H1 (cell line): ENCODE measurements around the gene SPATA19. TPM values are rescaled to one million over a fixed set of nuclear protein-coding genes. Genes with fewer than 3 reads are reported as not detected.

Experiments
- CTCF ChIA-PET: fragments of 300-600 bp; sonication (Branson Sonifier 250); formaldehyde crosslinking; loops from one replicate; lab custom pipeline; 2021; ENCODE audit not compliant: partially characterized antibody; lab: Charles Lee
- POLR2A ChIA-PET: fragments of 300-600 bp; sonication (Branson Sonifier 250); formaldehyde crosslinking; loops from one replicate; lab custom pipeline; 2021; ENCODE audit warnings: inconsistent platforms; ENCODE audit not compliant: partially characterized antibody; lab: Charles Lee
- DNase-seq, 2 experiments: peaks; one replicate each; pipeline versions ENCODE4 v3.0.0 to v3.0.0-alpha.2; 2010 to 2022; ENCODE audit warnings: low spot score in 2 of 2, low read depth in 1 of 2, mixed read lengths in 1 of 2
- FAIRE-seq: peaks from 2 replicates; lab custom pipeline; 2011; peaks lifted over from hg19 to GRCh38; lab: Jason Lieb, UNC
- H2AFZ ChIP-seq: 2 replicates; pipeline ENCODE4 v1.8.1; 2012; ENCODE audit warnings: low read length, inconsistent platforms
- H2AK5ac ChIP-seq: 2 replicates; pipeline ENCODE4 v1.6.1; 2013; ENCODE audit warnings: low read depth, low read length
- H2BK120ac ChIP-seq: replicated peaks from 2 replicates; pipeline ENCODE3; 2013; ENCODE audit warnings: low read depth, low read length, inconsistent platforms
- H2BK12ac ChIP-seq: 2 replicates; pipeline ENCODE4 v1.6.1; 2013; ENCODE audit warnings: low read depth, low read length
- H2BK15ac ChIP-seq: 2 replicates; pipeline ENCODE4 v1.6.1; 2013; ENCODE audit warnings: low read length
- H2BK20ac ChIP-seq: 2 replicates; pipeline ENCODE4 v1.6.1; 2013; ENCODE audit warnings: low read length
- H2BK5ac ChIP-seq: 2 replicates; pipeline ENCODE4 v1.6.1; 2013; ENCODE audit warnings: low read depth, low read length
- H3K14ac ChIP-seq: 2 replicates; pipeline ENCODE4 v1.6.1; 2013; ENCODE audit warnings: inconsistent platforms; ENCODE audit not compliant: insufficient read length
- H3K18ac ChIP-seq: 2 replicates; pipeline ENCODE4 v1.6.1; 2013; ENCODE audit warnings: low read length; ENCODE audit errors: extremely low read depth
- H3K23ac ChIP-seq: 2 replicates; pipeline ENCODE4 v1.6.1; 2013; ENCODE audit warnings: inconsistent platforms; ENCODE audit not compliant: insufficient read length
- H3K23me2 ChIP-seq: 2 replicates; pipeline ENCODE4 v1.6.1; 2013; ENCODE audit warnings: low read depth, low read length
- H3K27ac ChIP-seq: 2 replicates; pipeline ENCODE4 v1.6.1; 2011; ENCODE audit warnings: low read depth, low read length, inconsistent platforms
- H3K27me3 ChIP-seq, 4 experiments: replicated peaks in 1 of 4; 1 replicate in 1 of 4; 2 replicates in 3 of 4; pipeline versions ENCODE4 v1.6.1 to v1.8.1; 2011 to 2013; ENCODE audit warnings: low read length in 3 of 4, mild to moderate bottlenecking in 3 of 4, inconsistent platforms in 2 of 4, mixed read lengths in 2 of 4, moderate library complexity in 1 of 4; ENCODE audit not compliant: control insufficient read depth in 3 of 4, insufficient read depth in 3 of 4; ENCODE audit errors: extremely low read depth in 1 of 4
- H3K36me3 ChIP-seq, 4 experiments: 2 replicates each; pipeline versions ENCODE4 v1.6.1 to v1.8.1; 2011 to 2013; ENCODE audit warnings: mild to moderate bottlenecking in 4 of 4, low read length in 3 of 4, moderate library complexity in 2 of 4, control low read depth in 1 of 4, inconsistent platforms in 1 of 4; ENCODE audit not compliant: insufficient read depth in 4 of 4, control insufficient read depth in 2 of 4
- H3K4ac ChIP-seq: replicated peaks from 2 replicates; pipeline ENCODE3; 2013; ENCODE audit warnings: low read length, low read depth, mixed read lengths, inconsistent platforms; ENCODE audit not compliant: insufficient read length
- H3K4me1 ChIP-seq, 4 experiments: replicated peaks in 1 of 4; 1 replicate in 1 of 4; 2 replicates in 3 of 4; pipeline versions ENCODE4 v1.6.1 to v1.8.1; 2011 to 2013; ENCODE audit warnings: low read length in 3 of 4, inconsistent platforms in 2 of 4, mixed read lengths in 1 of 4; ENCODE audit not compliant: insufficient read depth in 4 of 4, control insufficient read depth in 3 of 4
- H3K4me2 ChIP-seq, 2 experiments: 2 replicates each; pipeline versions ENCODE4 v1.6.1 to v1.8.1; 2011 to 2013; ENCODE audit warnings: low read depth in 2 of 2, low read length in 2 of 2, control low read depth in 1 of 2, inconsistent platforms in 1 of 2, mild to moderate bottlenecking in 1 of 2; ENCODE audit not compliant: insufficient read depth in 1 of 2
- H3K4me3 ChIP-seq, 4 experiments: fragments of 200-600, 300-600 bp in 1 of 4; sonication (generic), shearing (Covaris generic), sonication (Bioruptor Twin) in 1 of 4; 2 replicates each; pipeline versions ENCODE4 v1.5.1 to v1.8.1; 2011 to 2016; ENCODE audit warnings: low read length in 4 of 4, low read depth in 3 of 4, control low read depth in 2 of 4, inconsistent platforms in 2 of 4, mild to moderate bottlenecking in 2 of 4, mixed read lengths in 1 of 4, moderate library complexity in 1 of 4; ENCODE audit not compliant: insufficient read depth in 2 of 4; ENCODE audit errors: extremely low read depth in 1 of 4
- H3K56ac ChIP-seq: replicated peaks from 2 replicates; pipeline ENCODE3; 2013; ENCODE audit warnings: low read depth, mild to moderate bottlenecking, mixed read lengths, low read length, inconsistent platforms; ENCODE audit not compliant: insufficient read length
- H3K79me1 ChIP-seq: 2 replicates; pipeline ENCODE4 v1.6.1; 2013; ENCODE audit warnings: low read depth, low read length, control low read depth
- H3K79me2 ChIP-seq, 2 experiments: 2 replicates each; pipeline versions ENCODE4 v1.6.1 to v1.8.1; 2012 to 2013; ENCODE audit warnings: low read length in 2 of 2, mild to moderate bottlenecking in 2 of 2, inconsistent platforms in 1 of 2; ENCODE audit not compliant: insufficient read depth in 2 of 2, control insufficient read depth in 1 of 2
- H3K9ac ChIP-seq, 4 experiments: replicated peaks in 1 of 4; 1 replicate in 1 of 4; 2 replicates in 3 of 4; pipeline versions ENCODE4 v1.6.1 to v1.8.1; 2011 to 2013; ENCODE audit warnings: low read depth in 3 of 4, low read length in 3 of 4, control low read depth in 2 of 4, mild to moderate bottlenecking in 2 of 4, moderate library complexity in 2 of 4, inconsistent platforms in 1 of 4; ENCODE audit errors: extremely low read depth in 1 of 4
- H3K9me3 ChIP-seq, 2 experiments: 2 replicates each; pipeline versions ENCODE4 v1.6.1 to v1.8.1; 2012 to 2013; ENCODE audit warnings: mild to moderate bottlenecking in 2 of 2, moderate library complexity in 2 of 2, control low read depth in 1 of 2, inconsistent platforms in 1 of 2, low read depth in 1 of 2, low read length in 1 of 2, mixed read lengths in 1 of 2; ENCODE audit not compliant: insufficient read depth in 2 of 2
- H4K20me1 ChIP-seq, 2 experiments: replicated peaks in 1 of 2; 2 replicates each; pipeline versions ENCODE3 to v1.8.1; 2011 to 2013; ENCODE audit warnings: inconsistent platforms in 2 of 2, low read length in 2 of 2, mild to moderate bottlenecking in 1 of 2; ENCODE audit not compliant: insufficient read depth in 2 of 2, control insufficient read depth in 1 of 2
- H4K5ac ChIP-seq: 2 replicates; pipeline ENCODE4 v1.6.1; 2013; ENCODE audit warnings: low read length, low read depth, mixed read lengths, inconsistent platforms; ENCODE audit not compliant: insufficient read length
- H4K8ac ChIP-seq: 2 replicates; pipeline ENCODE4 v1.8.0; 2013; ENCODE audit warnings: mild to moderate bottlenecking, moderate library complexity, low read length, inconsistent platforms; ENCODE audit not compliant: insufficient read depth; ENCODE audit errors: extremely low read depth
- H4K91ac ChIP-seq: replicated peaks from 2 replicates; pipeline ENCODE3; 2013; ENCODE audit warnings: low read length, mixed read lengths, inconsistent platforms; ENCODE audit not compliant: insufficient read length
- EP300 ChIP-seq, 2 experiments: IDR thresholded peaks; 1 replicate in 1 of 2; 2 replicates in 1 of 2; pipeline ENCODE4 v1.6.1; 2011 to 2012; ENCODE audit warnings: low read depth in 2 of 2, low read length in 2 of 2, mild to moderate bottlenecking in 2 of 2, borderline replicate concordance in 1 of 2, inconsistent platforms in 1 of 2, moderate library complexity in 1 of 2
- FOSL1 ChIP-seq: IDR thresholded peaks from 2 replicates; pipeline ENCODE4 v1.6.1; 2011; ENCODE audit warnings: mild to moderate bottlenecking, low read depth, low read length, moderate library complexity; ENCODE audit not compliant: insufficient read depth
- GABPA ChIP-seq: IDR thresholded peaks from 2 replicates; pipeline ENCODE4 v1.6.1; 2011; ENCODE audit warnings: mild to moderate bottlenecking, low read length, moderate library complexity, borderline replicate concordance; ENCODE audit not compliant: insufficient read depth
- HDAC6 ChIP-seq: IDR thresholded peaks from one replicate; pipeline ENCODE4 v1.7.1; 2012; ENCODE audit warnings: low read depth, mild to moderate bottlenecking, inconsistent platforms, low read length, moderate library complexity
- JUN ChIP-seq: IDR thresholded peaks from 2 replicates; pipeline ENCODE4 v1.6.1; 2011; ENCODE audit warnings: low read depth, mild to moderate bottlenecking, improper control_type of control experiment, low read length
- KDM4A ChIP-seq: IDR thresholded peaks from one replicate; pipeline ENCODE4 v1.7.1; 2012; ENCODE audit warnings: low read depth, mild to moderate bottlenecking, moderate library complexity, low read length, inconsistent platforms; ENCODE audit not compliant: severe bottlenecking
- PHF8 ChIP-seq: fragments of 200-600 bp; sonication (generic); conservative IDR thresholded peaks from 2 replicates; pipeline ENCODE4 v1.7.1; 2012; ENCODE audit warnings: low read depth, mild to moderate bottlenecking, inconsistent platforms, low read length, moderate library complexity
- POLR2A ChIP-seq, 2 experiments: IDR thresholded peaks; 1 replicate in 1 of 2; 2 replicates in 1 of 2; pipeline ENCODE4 v1.6.1; 2011; ENCODE audit warnings: low read depth in 2 of 2, low read length in 2 of 2, mild to moderate bottlenecking in 2 of 2; ENCODE audit errors: control extremely low read depth in 1 of 2
- SIX5 ChIP-seq: IDR thresholded peaks from 2 replicates; pipeline ENCODE4 v1.6.1; 2011; ENCODE audit warnings: mild to moderate bottlenecking, low read depth, low read length
- SP4 ChIP-seq: IDR thresholded peaks from 2 replicates; pipeline ENCODE4 v1.6.1; 2012; ENCODE audit warnings: low read length, inconsistent platforms
- SRF ChIP-seq: IDR thresholded peaks from 2 replicates; pipeline ENCODE4 v1.6.1; 2011; ENCODE audit warnings: mild to moderate bottlenecking, low read depth, low read length, moderate library complexity
- TAF1 ChIP-seq: IDR thresholded peaks from 2 replicates; pipeline ENCODE4 v1.6.1; 2011; ENCODE audit warnings: mild to moderate bottlenecking, low read depth, low read length
- TEAD4 ChIP-seq: IDR thresholded peaks from 2 replicates; pipeline ENCODE4 v1.6.1; 2012; ENCODE audit warnings: low read depth, low read length, inconsistent platforms, mixed read lengths
- WGBS, 2 experiments: shearing (Covaris generic) in 1 of 2; methylation state at CpG; one replicate each; pipeline versions ENCODE4 v1.1.6 to v1.1.7; 2013 to 2015; ENCODE audit warnings: low lambda C conversion rate in 2 of 2, mixed read lengths in 2 of 2, inconsistent platforms in 1 of 2, low coverage in 1 of 2, missing lambda C conversion rate in 1 of 2; ENCODE audit not compliant: insufficient replicate concordance in 2 of 2, insufficient coverage in 1 of 2, insufficient read length in 1 of 2; ENCODE audit errors: extremely low coverage in 1 of 2, missing lambda C conversion rate in 1 of 2; 5-methylcytosine and 5-hydroxymethylcytosine counted together
- polyA plus RNA-seq, 7 experiments: library from polyadenylated mRNA; depleted of rRNA in 3 of 7; stranded (reverse) in 5 of 7; unstranded in 2 of 7; fragments of >200 nt in 5 of 7; fragments of 200-250 nt in 2 of 7; gene quantifications; 1 replicate in 5 of 7; 2 replicates in 1 of 7; 4 replicates in 1 of 7; pipeline versions ENCODE4 v1.2.1 to v1.2.3, GENCODE V29; 2011 to 2013; ENCODE audit warnings: missing spikeins in 2 of 7, mixed read lengths in 2 of 7
- total RNA-seq: library from RNA; stranded (reverse); fragmentation: NEBNext Ultra II Directional; extraction: Animal tissue kit (Norgen Biotek cat#: 25700); gene quantifications from 2 replicates; pipeline ENCODE4 v1.2.1, GENCODE V29; 2021
- TF ChIP-seq, protein P1 (sequence below): IDR thresholded peaks from 2 replicates; pipeline ENCODE4 v1.6.1; 2011; ENCODE audit warnings: low read depth, mild to moderate bottlenecking, low read length; ENCODE audit not compliant: insufficient read depth

SPATA19 gene
- total and polyA plus RNA-seq, 2 of the 8 experiments (the other 6 are each of a cell fraction or from before 2014, with no cell fraction given) = not detected

- WGBS, 2 experiments = 91% methylated on average over 10 of the region's 10 CpGs; no CpG with 5 or more reads in 1 of the 2 experiments
- CTCF ChIA-PET = interaction anchor here (1.2 kb wide), 1 partner anchor 243 kb away, joined by 3 read pairs; no protein-coding TSS in a partner anchor
- POLR2A ChIA-PET = no interaction called here
- Histone ChIP-seq H3K14ac (no peak overlapping the region), H3K4ac (no peak overlapping the region), H3K79me1 (no peaks in the 10 kb centered on the region), H3K27ac (no peak overlapping the region), H3K56ac (no peak overlapping the region), H2AK5ac (no peak overlapping the region), H4K8ac (no peak overlapping the region), H4K20me1 (no peaks in the 10 kb centered on the region), H2AFZ (no peak overlapping the region), H3K4me1 (peaks cover 0 to 2% (median 0%) of the 10 kb centered on the region in 4 experiments; a peak in 1 of 7 replicates), H3K9me3 (no peaks in the 10 kb centered on the region), H3K27me3 (no peaks in the 10 kb centered on the region; a peak in 1 of 7 replicates), H2BK20ac (no peak overlapping the region), H2BK12ac (0 out of 2 replicates have a peak overlapping the region, but pooled peaks have one; percentile 33), H2BK5ac (no peak overlapping the region), H3K18ac (no peak overlapping the region), H3K4me3 (no peak overlapping the region), H3K23me2 (no peaks in the 10 kb centered on the region; the same call in 1 of the 2 replicates), H3K4me2 (no peak overlapping the region), H4K5ac (no peak overlapping the region), H3K79me2 (no peaks in the 10 kb centered on the region), H3K36me3 (no peaks in the 10 kb centered on the region), H4K91ac (no peak overlapping the region), H3K23ac (no peak overlapping the region), H3K9ac (no peak overlapping the region), H2BK120ac (no peak overlapping the region), H2BK15ac (no peak overlapping the region)
- no peak for FAIRE-seq
- peak in 1 of 2 experiments; percentile 35 for DNase-seq
- TF ChIP-seq HDAC6 (no peak), KDM4A (no peak), PHF8 (no peak), POLR2A (IDR thresholded peaks at IDR 0.05; ENCODE audit: control extremely low read depth in 1 of 2, low read depth in 2 of 2, low read length in 2 of 2) (no peak), SRF (no peak), SP4 (no peak), SIX5 (no peak), TEAD4 (no peak), FOSL1 (no peak), EP300 (IDR thresholded peaks at IDR 0.05; ENCODE audit: borderline replicate concordance in 1 of 2, low read depth in 2 of 2, low read length in 2 of 2) (no peak), TAF1 (no peak), JUN (no peak), GABPA (no peak)
- TF ChIP-seq, protein P1, sequence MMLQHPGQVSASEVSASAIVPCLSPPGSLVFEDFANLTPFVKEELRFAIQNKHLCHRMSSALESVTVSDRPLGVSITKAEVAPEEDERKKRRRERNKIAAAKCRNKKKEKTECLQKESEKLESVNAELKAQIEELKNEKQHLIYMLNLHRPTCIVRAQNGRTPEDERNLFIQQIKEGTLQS = no peak
Observed at GRCh38 chr11:133819114-133819513, 26.2 kb downstream of the SPATA19 start.
